ENCODE measurements around the gene WDR7. TPM values are rescaled to one million over a fixed set of nuclear protein-coding genes. Genes with fewer than 3 reads are reported as not detected.
A peak's percentile ranks its signal among the peaks of the same experiment; 100 is the strongest.

Gene WDR7
- total RNA-seq, 1 donor from 2014 or later = 16.9 TPM

- H3K27ac Mint-ChIP-seq = peak overlapping the region; percentile 99
- peaks cover 25% of the 10 kb centered on the region for H3K4me1 Mint-ChIP-seq (ENCODE audit: unreplicated experiment)
- peaks cover 12% of the 10 kb centered on the region for H3K36me3 Mint-ChIP-seq
- no peak for DNase-seq (ENCODE audit: extremely low spot score, unreplicated experiment)
- no peaks in the 10 kb centered on the region for H3K9me3 Mint-ChIP-seq
- H3K27me3 Mint-ChIP-seq = no peaks in the 10 kb centered on the region
- peak overlapping the region; percentile 100 for H3K4me3 Mint-ChIP-seq
- TF ChIP-seq CTCF (conservative IDR thresholded peaks at IDR 0.05) = no peak
Observed at GRCh38 chr18:56639571-56639970, 11.6 kb upstream of the WDR7 start.

DNA sequence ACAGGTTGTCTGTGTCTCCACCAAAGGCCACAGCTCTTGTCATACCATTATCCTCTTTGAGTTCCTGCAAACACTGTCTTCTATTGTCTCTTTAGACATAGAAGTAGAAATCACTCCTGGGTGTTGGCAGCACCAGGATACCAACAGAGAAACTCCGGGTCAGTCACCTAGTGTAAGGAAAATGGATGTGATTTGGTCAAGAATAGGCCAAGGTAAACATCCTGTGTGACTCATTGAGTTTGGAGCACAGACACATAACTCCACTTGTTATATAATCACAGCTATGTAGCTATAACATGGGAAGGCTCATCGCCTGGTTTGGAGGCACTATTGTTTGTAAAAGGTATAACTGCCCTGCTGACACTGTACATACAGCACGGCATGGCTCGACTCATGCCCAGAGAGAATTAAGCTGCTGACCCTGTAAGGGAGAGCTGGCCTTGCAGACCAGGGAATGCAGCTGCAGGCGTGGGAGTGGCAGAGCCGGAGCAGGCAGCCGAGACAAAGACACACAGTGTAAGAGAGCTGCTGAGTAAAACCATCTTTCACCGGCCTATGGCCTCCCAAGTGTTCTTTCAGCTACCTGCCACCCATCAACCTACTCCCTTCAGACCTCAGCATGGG is 9.3 kb upstream of the WDR7 start:
- no peak for TF ChIP-seq CTCF (conservative IDR thresholded peaks at IDR 0.05)
- H3K4me1 Mint-ChIP-seq (ENCODE audit: unreplicated experiment) = peaks cover 13% of the 10 kb centered on the region
- H3K4me3 Mint-ChIP-seq = no peak overlapping the region
- H3K9me3 Mint-ChIP-seq = no peaks in the 10 kb centered on the region
- H3K27ac Mint-ChIP-seq = no peak overlapping the region
- DNase-seq (ENCODE audit: extremely low spot score, unreplicated experiment) = no peak
- H3K36me3 Mint-ChIP-seq = peaks cover 4% of the 10 kb centered on the region
- no peaks in the 10 kb centered on the region for H3K27me3 Mint-ChIP-seq

GRCh38 chr18:56643381-56643780 is 7.8 kb upstream of the WDR7 start:
- no peak for TF ChIP-seq CTCF (conservative IDR thresholded peaks at IDR 0.05)
- Mint-ChIP-seq H3K27ac (no peak overlapping the region), H3K4me3 (no peak overlapping the region), H3K9me3 (no peaks in the 10 kb centered on the region), H3K4me1 (ENCODE audit: unreplicated experiment) (peaks cover 9% of the 10 kb centered on the region), H3K27me3 (no peaks in the 10 kb centered on the region), H3K36me3 (peaks cover 4% of the 10 kb centered on the region)
- no peak for DNase-seq (ENCODE audit: extremely low spot score, unreplicated experiment)

GRCh38 chr18:56645415-56646016 is 5.6 kb upstream of the WDR7 start:
- H3K4me1 Mint-ChIP-seq (ENCODE audit: unreplicated experiment) = peaks cover under 1% of the 10 kb centered on the region
- TF ChIP-seq CTCF (conservative IDR thresholded peaks at IDR 0.05) = peak; percentile 67
- H3K9me3 Mint-ChIP-seq = no peaks in the 10 kb centered on the region

DNA sequence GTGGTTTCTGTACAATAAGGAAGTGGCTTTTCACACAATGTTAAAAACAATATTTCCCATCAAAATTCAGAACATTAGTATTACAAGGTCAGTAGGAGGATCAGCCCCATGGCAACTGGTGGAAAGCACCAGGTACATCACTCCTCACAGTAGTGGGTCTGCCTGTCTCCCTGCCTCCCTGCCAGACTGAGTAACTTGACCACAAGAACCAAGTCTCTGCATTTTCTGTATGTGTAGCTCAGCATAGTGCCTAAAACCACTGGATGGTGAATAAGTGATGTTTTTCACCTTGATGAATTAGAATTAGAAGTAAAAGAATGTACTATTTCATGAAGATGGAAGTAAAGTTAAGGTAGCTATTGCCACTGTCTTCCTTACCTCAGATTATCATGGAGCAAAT is 4.1 kb upstream of the WDR7 start:
- Mint-ChIP-seq H3K9me3 (no peaks in the 10 kb centered on the region), H3K27ac (no peak overlapping the region), H3K4me3 (no peak overlapping the region), H3K4me1 (ENCODE audit: unreplicated experiment) (peaks cover 8% of the 10 kb centered on the region), H3K27me3 (no peaks in the 10 kb centered on the region), H3K36me3 (no peaks in the 10 kb centered on the region)
- TF ChIP-seq CTCF (conservative IDR thresholded peaks at IDR 0.05) = no peak
- DNase-seq (ENCODE audit: extremely low spot score, unreplicated experiment) = no peak

More at GRCh38 chr18:56645415-56646016, 5.6 kb upstream of the WDR7 start:
- H3K36me3 Mint-ChIP-seq = no peaks in the 10 kb centered on the region
- H3K4me3 Mint-ChIP-seq = no peak overlapping the region
- H3K27ac Mint-ChIP-seq = no peak overlapping the region
- no peak for DNase-seq (ENCODE audit: extremely low spot score, unreplicated experiment)
- no peaks in the 10 kb centered on the region for H3K27me3 Mint-ChIP-seq
